GM19467 (cell line): ENCODE data around the gene CYP26A1.
"Not testable (repeated sequence)": the region's sequence is repeated elsewhere in the genome, so short reads cannot be mapped to it uniquely, and the experiment has no call there.

ENCODE experiments used
- ATAC-seq: cut with Tn5 transposase; IDR thresholded peaks from one replicate; pipeline ENCODE4 v1.9.1; 2021; ENCODE audit warnings: mild to moderate bottlenecking, moderate library complexity; ENCODE audit not compliant: unreplicated experiment

The CYP26A1 gene

GRCh38 chr10:93077860-93078337, 4.2 kb downstream of the CYP26A1 start:
- no peak for ATAC-seq

- no peak for ATAC-seq
These were observed 6.1 kb downstream of the CYP26A1 start for GRCh38 chr10:93079663-93080349.

- ATAC-seq = no peak
These were observed 6.8 kb downstream of the CYP26A1 start for GRCh38 chr10:93080350-93081046.

GRCh38 chr10:93081318-93081717, 7.6 kb downstream of the CYP26A1 start:
- ATAC-seq = no peak

GRCh38 chr10:93081834-93082233, 8.1 kb downstream of the CYP26A1 start:
- no peak for ATAC-seq

- ATAC-seq = no peak
These were observed 10.2 kb downstream of the CYP26A1 start for GRCh38 chr10:93083743-93084539.

GRCh38 chr10:93085272-93085859, 11.7 kb downstream of the CYP26A1 start:
- no peak for ATAC-seq

GRCh38 chr10:93086289-93086688, 12.6 kb downstream of the CYP26A1 start:
- no peak for ATAC-seq

GRCh38 chr10:93087846-93088245, 14.2 kb downstream of the CYP26A1 start:
- no peak for ATAC-seq

GRCh38 chr10:93088466-93088865, 14.8 kb downstream of the CYP26A1 start:
- no peak for ATAC-seq

- ATAC-seq = no peak
These were observed 16.9 kb downstream of the CYP26A1 start for GRCh38 chr10:93090619-93091018.

GRCh38 chr10:93091960-93092359, 18.3 kb downstream of the CYP26A1 start:
- no peak for ATAC-seq

- ATAC-seq = no peak
These were observed 21.5 kb downstream of the CYP26A1 start for GRCh38 chr10:93095225-93095624.

GRCh38 chr10:93096901-93097300, 23.2 kb downstream of the CYP26A1 start:
- ATAC-seq = no peak

GRCh38 chr10:93097386-93097785, 23.7 kb downstream of the CYP26A1 start:
- no peak for ATAC-seq

GRCh38 chr10:93098816-93099215, 25.1 kb downstream of the CYP26A1 start:
- no peak for ATAC-seq

- ATAC-seq = no peak
These were observed 26.0 kb downstream of the CYP26A1 start for GRCh38 chr10:93099670-93100069.

- not testable (repeated sequence) for ATAC-seq
These were observed 27.5 kb downstream of the CYP26A1 start for GRCh38 chr10:93101148-93101547.

GRCh38 chr10:93103953-93104352, 30.3 kb downstream of the CYP26A1 start:
- ATAC-seq = no peak

- no peak for ATAC-seq
These were observed 33.0 kb downstream of the CYP26A1 start for GRCh38 chr10:93106631-93107072.
